Adrenal gland (tissue), 5 donors: ENCODE measurements around the gene SYCP1.
"Not testable (repeated sequence)": the region's sequence is repeated elsewhere in the genome, so short reads cannot be mapped to it uniquely, and the experiment has no call there.

ENCODE experiments used
- POLR2A ChIP-seq, 2 donors: fragments of 450-650 bp; IDR thresholded peaks; one replicate each; pipeline ENCODE4 v1.6.1; 2017; ENCODE audit warnings: antibody characterized with exemption in 2 of 2, mild to moderate bottlenecking in 2 of 2, moderate library complexity in 1 of 2
- TF ChIP-seq, protein P1 (sequence below), 6 experiments: fragments of 450-650 bp in 4 of 6; fragments of 200-600 bp in 2 of 6; sonication (generic) in 1 of 6; IDR thresholded peaks; 1 replicate in 5 of 6; 2 replicates in 1 of 6; pipeline versions ENCODE4 v1.5.1 to v1.8.0; 2016 to 2021; ENCODE audit warnings: antibody characterized with exemption in 6 of 6, mild to moderate bottlenecking in 2 of 6, moderate library complexity in 1 of 6
- donor health status: DM: no; HTN: no; CAD: no.

DNA sequence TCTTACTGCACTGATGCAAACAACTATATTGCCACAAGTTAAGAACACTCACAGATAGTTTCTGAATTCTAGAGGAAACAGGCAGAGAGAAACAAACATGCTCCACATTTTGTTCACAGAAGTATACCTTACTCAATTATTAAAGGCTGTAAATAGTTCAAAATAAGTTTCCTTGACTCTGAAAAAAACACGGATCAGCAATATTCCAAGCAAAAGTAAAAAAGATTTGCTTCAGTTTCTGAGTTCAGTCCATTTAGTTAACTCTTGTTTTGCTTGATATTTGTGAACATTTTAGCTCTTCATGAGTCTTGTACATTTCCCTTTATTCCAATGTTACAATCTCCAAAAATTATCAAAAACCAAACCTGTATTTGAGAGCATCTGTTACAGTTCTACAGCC lies 24.6 kb upstream of the SYCP1 start:
- TF ChIP-seq, protein P1, sequence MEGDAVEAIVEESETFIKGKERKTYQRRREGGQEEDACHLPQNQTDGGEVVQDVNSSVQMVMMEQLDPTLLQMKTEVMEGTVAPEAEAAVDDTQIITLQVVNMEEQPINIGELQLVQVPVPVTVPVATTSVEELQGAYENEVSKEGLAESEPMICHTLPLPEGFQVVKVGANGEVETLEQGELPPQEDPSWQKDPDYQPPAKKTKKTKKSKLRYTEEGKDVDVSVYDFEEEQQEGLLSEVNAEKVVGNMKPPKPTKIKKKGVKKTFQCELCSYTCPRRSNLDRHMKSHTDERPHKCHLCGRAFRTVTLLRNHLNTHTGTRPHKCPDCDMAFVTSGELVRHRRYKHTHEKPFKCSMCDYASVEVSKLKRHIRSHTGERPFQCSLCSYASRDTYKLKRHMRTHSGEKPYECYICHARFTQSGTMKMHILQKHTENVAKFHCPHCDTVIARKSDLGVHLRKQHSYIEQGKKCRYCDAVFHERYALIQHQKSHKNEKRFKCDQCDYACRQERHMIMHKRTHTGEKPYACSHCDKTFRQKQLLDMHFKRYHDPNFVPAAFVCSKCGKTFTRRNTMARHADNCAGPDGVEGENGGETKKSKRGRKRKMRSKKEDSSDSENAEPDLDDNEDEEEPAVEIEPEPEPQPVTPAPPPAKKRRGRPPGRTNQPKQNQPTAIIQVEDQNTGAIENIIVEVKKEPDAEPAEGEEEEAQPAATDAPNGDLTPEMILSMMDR (IDR thresholded peaks at IDR 0.05) = not testable (repeated sequence)
- not testable (repeated sequence) for TF ChIP-seq POLR2A (IDR thresholded peaks at IDR 0.05)
